ENCODE data around the gene JADE3.

DNA sequence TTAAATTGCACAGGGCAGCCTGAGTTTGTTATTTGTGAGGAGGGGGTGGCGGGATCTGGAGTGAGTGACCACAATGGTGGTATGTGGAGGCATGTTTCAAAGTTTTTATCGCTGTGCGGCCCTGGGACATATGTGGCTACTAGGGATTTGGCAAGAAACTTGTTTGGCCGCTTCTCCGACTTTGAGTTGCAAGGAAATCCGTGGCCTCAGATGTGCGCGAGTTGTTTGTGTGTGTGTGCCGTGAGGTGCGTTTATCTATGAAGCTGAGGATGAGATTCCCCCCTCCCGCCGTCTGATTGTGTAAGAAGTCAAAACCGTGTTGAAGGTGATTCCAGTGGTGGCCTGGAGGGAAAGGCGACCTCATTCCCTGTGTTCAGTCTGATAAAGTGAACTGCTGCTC lies 1.4 kb downstream of the JADE3 start:
- no peak for TF ChIP-seq CTCF (IDR thresholded peaks at IDR 0.05)
- no peak for TF ChIP-seq POLR2AphosphoS5 (IDR thresholded peaks at IDR 0.05)
- TF ChIP-seq POLR2A (IDR thresholded peaks at IDR 0.05) = no peak
